ENCODE data around the gene ENTHD1.
"Not testable (repeated sequence)": the region's sequence is repeated elsewhere in the genome, so short reads cannot be mapped to it uniquely, and the experiment has no call there.

Gene ENTHD1

DNA sequence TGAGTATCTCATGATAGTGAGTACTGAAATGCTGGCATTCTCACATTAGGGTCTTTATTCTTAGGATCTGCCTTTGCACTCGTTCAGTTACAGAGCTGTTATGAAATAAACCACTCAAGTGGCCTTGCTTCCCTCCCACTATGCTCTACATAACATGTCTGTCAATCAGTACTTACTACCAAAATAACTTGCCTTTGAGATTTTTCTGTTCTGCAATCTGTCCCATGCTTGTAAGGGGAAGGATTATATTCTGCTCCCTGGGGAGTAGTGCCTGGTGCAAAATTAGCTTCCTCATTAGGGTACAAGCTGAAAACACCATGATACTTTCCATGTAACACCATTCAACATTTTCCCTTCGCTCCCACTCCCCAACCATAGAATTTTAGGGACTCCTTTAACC lies 5.4 kb upstream of the ENTHD1 start:
- DNase-seq (ENCODE audit: low spot score), result no peak

DNA sequence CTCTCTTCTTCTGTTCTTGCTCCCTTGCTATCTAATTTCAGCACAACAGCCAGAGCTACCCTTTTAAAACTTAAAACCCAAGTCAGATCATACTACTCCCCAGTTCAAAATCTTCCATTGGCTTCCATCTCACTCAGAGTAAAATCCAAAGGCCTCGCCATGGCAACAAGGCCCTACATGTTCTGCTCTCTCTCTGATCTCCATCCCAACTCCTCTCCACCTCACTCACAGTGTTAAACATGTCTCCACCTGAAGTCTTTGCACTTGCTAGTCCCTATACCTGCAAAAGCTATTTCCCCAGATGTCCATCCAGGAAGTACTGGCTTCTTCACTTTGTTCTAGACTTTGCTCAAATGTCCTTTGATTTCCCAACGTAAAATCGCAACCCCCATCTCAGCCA lies 4.3 kb upstream of the ENTHD1 start:
- DNase-seq (ENCODE audit: low spot score), result no peak

DNA sequence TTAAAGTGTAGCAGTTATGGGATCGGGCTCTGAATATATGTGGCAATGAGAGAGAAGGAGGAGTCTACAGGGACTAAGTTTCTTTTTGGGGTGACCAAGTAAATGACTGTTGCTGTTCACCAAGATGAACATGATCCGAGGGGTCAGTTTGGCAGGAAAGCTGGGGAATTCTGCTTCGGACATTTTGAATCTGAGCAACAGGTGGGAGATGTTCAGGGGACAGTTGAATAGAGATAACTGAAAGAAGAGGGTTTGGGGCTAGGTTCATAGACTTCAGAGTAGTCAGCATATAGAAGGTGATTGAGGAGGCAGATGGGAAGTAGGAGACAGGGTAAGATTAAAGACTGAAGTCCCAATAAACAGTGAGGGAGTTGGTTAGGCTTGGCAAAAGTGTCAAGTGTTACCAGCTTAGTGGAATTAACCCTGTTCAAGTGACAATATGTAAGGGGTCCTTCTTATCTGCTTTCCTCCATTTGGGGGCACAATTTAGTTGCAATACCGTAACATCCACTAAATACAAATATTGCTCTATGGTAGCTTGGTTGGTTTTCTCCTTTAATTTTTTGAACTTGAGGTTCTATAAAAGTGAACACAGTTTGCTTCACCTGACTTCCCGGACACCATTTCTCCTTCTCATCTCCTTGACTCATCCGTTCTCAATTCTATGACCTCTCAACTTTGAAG lies 2.9 kb upstream of the ENTHD1 start:
- DNase-seq (ENCODE audit: low spot score), result no peak

DNA sequence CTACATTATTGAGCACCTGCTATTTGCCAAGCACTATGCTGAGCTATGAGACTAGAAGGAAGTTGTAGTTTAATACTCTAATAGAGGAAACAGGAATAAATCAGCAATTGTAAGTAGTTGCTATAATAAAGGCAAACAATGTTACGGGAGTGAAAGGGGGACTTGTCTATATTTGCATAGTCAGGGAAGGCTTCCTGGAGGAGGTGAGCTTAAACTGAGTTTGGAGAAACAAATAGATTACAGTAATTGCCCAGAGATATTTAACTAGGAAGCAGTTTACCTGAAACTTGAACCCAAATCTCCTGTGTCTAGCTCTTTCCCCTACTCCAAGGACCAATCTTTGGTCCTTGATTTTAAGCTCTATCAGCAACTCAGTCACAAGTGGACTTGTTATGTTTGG lies 2.1 kb upstream of the ENTHD1 start:
- no peak for DNase-seq (ENCODE audit: low spot score)

- no peak for DNase-seq (ENCODE audit: low spot score)
Observed at GRCh38 chr22:39894554-39895092, 1.1 kb upstream of the ENTHD1 start.

DNA sequence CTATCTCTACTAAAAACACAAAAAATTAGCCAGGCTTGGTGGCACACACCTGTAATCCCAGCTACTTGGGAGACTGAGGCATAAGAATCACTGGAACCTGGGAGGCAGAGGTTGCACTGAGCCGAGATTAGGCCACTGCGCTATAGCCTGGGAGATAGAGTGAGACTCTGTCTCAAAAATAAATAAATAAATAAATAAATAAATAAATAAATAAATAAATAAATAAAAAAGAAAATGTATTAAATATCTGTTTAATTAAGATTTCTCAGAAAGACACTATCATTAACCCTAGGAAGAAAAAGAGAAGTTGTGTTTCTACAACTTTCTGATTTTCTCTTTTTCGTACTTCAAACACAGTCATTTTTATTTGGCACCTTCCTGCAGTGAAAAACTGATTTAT lies 3.6 kb downstream of the ENTHD1 start:
- not testable (repeated sequence) for DNase-seq (ENCODE audit: low spot score)

- DNase-seq (ENCODE audit: low spot score), result no peak
Observed at GRCh38 chr22:39883057-39883456, 10.5 kb downstream of the ENTHD1 start.

- no peak for DNase-seq (ENCODE audit: low spot score)
Observed at GRCh38 chr22:39880722-39881121, 12.8 kb downstream of the ENTHD1 start.

- no peak for DNase-seq (ENCODE audit: low spot score)
Observed at GRCh38 chr22:39877079-39877845, 16.3 kb downstream of the ENTHD1 start.

DNA sequence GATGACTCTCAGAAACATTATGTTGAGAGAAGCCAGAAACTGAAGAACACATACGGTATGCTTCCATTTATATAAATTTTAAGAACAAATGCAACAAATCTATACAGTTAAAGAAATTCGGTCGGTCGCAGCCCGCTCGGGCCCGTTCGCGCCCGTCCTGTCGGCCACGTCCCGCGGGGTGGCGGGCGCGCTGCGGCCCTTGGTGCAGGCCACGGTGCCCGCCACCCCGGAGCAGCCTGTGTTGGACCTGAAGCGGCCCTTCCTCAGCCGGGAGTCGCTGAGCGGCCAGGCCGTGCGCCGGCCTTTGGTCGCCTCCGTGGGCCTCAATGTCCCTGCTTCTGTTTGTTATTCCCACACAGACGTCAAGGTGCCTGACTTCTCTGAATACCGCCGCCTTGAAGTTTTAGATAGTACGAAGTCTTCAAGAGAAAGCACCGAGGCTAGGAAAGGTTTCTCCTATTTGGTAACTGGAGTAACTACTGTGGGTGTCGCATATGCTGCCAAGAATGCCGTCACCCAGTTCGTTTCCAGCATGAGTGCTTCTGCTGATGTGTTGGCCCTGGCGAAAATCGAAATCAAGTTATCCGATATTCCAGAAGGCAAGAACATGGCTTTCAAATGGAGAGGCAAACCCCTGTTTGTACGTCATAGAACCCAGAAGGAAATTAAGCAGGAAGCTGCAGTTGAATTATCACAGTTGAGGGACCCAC lies 18.2 kb downstream of the ENTHD1 start:
- not testable (repeated sequence) for DNase-seq (ENCODE audit: low spot score)

- DNase-seq (ENCODE audit: low spot score), result no peak
Observed at GRCh38 chr22:39873965-39874364, 19.6 kb downstream of the ENTHD1 start.

DNA sequence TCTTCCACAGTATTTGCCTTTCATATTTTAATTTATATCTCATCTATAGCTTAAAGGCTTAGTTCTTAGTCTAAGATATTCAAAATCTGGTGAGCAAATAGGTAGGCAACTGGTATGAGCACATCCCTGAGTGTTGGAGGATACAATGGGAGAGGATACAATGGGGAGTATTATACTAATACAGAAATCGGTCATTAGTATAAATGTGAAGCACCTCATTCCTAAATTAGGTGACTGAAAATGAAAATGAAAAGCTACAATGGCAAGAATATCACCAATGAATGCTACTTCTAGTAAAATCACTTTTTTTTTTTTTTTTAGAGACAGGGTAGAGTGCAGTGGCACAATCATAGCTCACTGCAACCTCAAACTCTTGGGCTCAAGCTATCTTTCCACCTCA lies 21.0 kb downstream of the ENTHD1 start:
- no peak for DNase-seq (ENCODE audit: low spot score)

GRCh38 chr22:39871008-39871798 lies 22.4 kb downstream of the ENTHD1 start:
- DNase-seq (ENCODE audit: low spot score), result no peak

DNA sequence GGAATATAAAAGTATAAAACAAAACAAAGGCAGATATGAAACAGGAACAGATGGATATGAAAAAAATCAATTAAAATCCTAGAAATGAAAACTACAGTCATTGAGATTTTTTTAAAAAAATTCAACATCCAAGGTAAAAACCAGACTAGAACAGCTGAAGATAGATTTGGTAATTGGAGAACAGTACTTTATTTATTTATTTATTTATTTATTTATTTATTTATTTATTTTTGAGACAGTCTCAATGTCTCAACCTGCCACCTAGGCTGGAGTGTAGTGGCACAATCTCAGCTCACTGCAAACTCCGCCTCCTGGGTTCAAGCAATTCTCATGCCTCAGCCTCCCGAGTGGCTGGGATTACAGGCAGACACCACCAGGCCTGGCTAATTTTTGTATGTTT lies 23.8 kb downstream of the ENTHD1 start:
- DNase-seq (ENCODE audit: low spot score), result not testable (repeated sequence)

DNA sequence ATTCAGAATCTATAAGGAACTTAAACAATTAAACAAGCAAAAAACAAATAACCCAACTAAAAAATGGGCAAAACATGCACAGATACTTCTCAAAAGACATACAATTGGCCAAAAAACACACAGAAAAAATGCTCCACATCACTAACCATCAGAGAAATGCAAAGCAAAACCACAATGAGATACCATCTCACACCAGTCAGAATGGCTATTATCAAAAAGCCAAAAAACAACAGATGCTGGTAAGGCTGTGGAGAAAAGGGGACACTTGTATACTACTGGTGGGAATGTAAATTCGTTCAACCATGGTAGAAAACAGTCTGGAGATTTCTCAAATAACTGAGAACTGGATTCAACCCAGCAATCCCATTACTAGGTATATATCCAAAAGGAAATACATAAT lies 24.8 kb downstream of the ENTHD1 start:
- no peak for DNase-seq (ENCODE audit: low spot score)

GRCh38 chr22:39859903-39860588 lies 33.5 kb downstream of the ENTHD1 start:
- no peak for DNase-seq (ENCODE audit: low spot score)

GRCh38 chr22:39856588-39856987 lies 37.0 kb downstream of the ENTHD1 start:
- DNase-seq (ENCODE audit: low spot score), result no peak

GRCh38 chr22:39852799-39853198 lies 40.8 kb downstream of the ENTHD1 start:
- DNase-seq (ENCODE audit: low spot score), result no peak

- DNase-seq (ENCODE audit: low spot score), result no peak
Observed at GRCh38 chr22:39851606-39852315, 41.8 kb downstream of the ENTHD1 start.

DNA sequence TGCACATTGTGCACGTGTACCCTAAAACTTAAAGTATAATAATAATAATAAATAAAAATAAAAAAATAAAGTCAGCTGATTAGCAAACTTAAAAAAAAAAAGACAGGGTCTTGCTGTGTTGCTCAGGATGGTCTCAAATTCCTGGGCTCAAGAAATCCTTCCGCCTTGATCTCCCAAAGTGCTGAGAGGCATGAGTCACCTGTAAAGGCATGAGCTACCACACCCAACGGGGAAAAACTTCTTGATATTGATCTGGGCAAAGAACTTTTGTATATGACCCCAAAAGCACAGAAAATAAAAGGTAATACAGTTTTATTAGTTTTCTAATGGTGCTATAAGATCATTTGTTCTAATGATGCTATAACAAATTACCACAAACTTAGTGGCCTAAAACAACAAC lies 46.1 kb downstream of the ENTHD1 start:
- DNase-seq (ENCODE audit: low spot score), result no peak

DNA sequence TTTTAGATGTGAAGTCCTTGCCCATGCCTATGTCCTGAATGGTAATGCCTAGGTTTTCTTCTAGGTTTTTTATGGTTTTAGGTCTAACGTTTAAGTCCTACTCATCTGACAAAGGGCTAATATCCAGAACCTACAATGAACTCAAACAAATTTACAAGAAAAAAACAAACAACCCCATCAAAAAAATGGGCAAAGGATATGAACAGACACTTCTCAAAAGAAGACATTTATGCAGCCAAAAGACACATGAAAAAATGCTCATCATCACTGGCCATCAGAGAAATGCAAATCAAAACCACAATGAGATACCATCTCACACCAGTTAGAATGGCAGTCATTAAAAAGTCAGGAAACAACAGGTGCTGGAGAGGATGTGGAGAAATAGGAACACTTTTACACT lies 47.0 kb downstream of the ENTHD1 start:
- DNase-seq (ENCODE audit: low spot score), result not testable (repeated sequence)
